Spleen (tissue), 11 donors: Measurements from ENCODE around the gene RHOC. TPM values are rescaled to one million over a fixed set of nuclear protein-coding genes. Genes with fewer than 3 reads are reported as not detected.
A peak's percentile ranks its signal among the peaks of the same experiment; 100 is the strongest.

Source experiments
- DNase-seq: peaks from one replicate; pipeline ENCODE4 v3.0.0-alpha.2; 2020
- H3K27ac ChIP-seq, 8 donors: fragments of 200-600 bp; sonication (generic) in 7 of 8; 1 replicate in 4 of 8; 2 replicates in 4 of 8; pipeline versions ENCODE4 v1.5.0 to v1.8.0; 2016 to 2021; ENCODE audit warnings: inconsistent platforms in 4 of 8, mild to moderate bottlenecking in 4 of 8, moderate library complexity in 1 of 8
- H3K27me3 ChIP-seq, 7 donors: fragments of 200-600 bp; sonication (generic) in 6 of 7; replicated peaks in 1 of 7; 1 replicate in 4 of 7; 2 replicates in 3 of 7; pipeline versions ENCODE4 v1.5.0 to v1.8.0; 2016 to 2021; ENCODE audit warnings: inconsistent platforms in 3 of 7, mild to moderate bottlenecking in 1 of 7
- H3K36me3 ChIP-seq, 6 donors: fragments of 200-600 bp; sonication (generic) in 5 of 6; 1 replicate in 4 of 6; 2 replicates in 2 of 6; pipeline versions ENCODE4 v1.5.0 to v1.8.0; 2016 to 2021; ENCODE audit warnings: inconsistent platforms in 2 of 6
- H3K4me1 ChIP-seq, 6 donors: fragments of 200-600 bp; sonication (generic) in 5 of 6; 1 replicate in 3 of 6; 2 replicates in 3 of 6; pipeline versions ENCODE4 v1.5.0 to v1.8.0; 2016 to 2021; ENCODE audit warnings: inconsistent platforms in 3 of 6
- H3K4me3 ChIP-seq, 8 donors: fragments of 200-600 bp; sonication (generic) in 7 of 8; 1 replicate in 4 of 8; 2 replicates in 4 of 8; pipeline versions ENCODE4 v1.5.0 to v1.8.0; 2016 to 2021; ENCODE audit warnings: inconsistent platforms in 4 of 8, mild to moderate bottlenecking in 4 of 8, moderate library complexity in 2 of 8
- H3K9me3 ChIP-seq, 8 donors: fragments of 200-600 bp; sonication (generic) in 7 of 8; 1 replicate in 4 of 8; 2 replicates in 4 of 8; pipeline versions ENCODE4 v1.5.0 to v1.8.0; 2016 to 2021; ENCODE audit warnings: inconsistent platforms in 4 of 8
- CTCF ChIP-seq, 11 experiments: fragments of 200-600 bp in 7 of 11; fragments of 450-650 bp in 4 of 11; sonication (generic) in 4 of 11; IDR thresholded peaks in 8 of 11; conservative IDR thresholded peaks in 3 of 11; 1 replicate in 7 of 11; 2 replicates in 4 of 11; pipeline versions ENCODE4 v1.4.0 to v1.8.0; 2016 to 2021; ENCODE audit warnings: antibody characterized with exemption in 11 of 11, inconsistent platforms in 4 of 11, mild to moderate bottlenecking in 1 of 11
- POLR2A ChIP-seq, 3 donors: fragments of 450-650 bp; IDR thresholded peaks; one replicate each; pipeline ENCODE4 v1.5.1; 2017; ENCODE audit warnings: antibody characterized with exemption in 3 of 3, mild to moderate bottlenecking in 1 of 3
- POLR2AphosphoS5 ChIP-seq, 3 donors: sonication (generic); formaldehyde crosslinking; IDR thresholded peaks; one replicate each; pipeline ENCODE4 v1.5.1; 2017; ENCODE audit warnings: antibody characterized with exemption in 3 of 3
- WGBS, 5 donors: extraction: QIAGEN DNeasy Blood & Tissue Kit in 3 of 5; methylation state at CpG; one replicate each; pipeline versions ENCODE4 v1.1.5 to v1.1.7; 2013 to 2018; 5-methylcytosine and 5-hydroxymethylcytosine counted together
- intact Hi-C: fragments of 100-400 bp; cut with DNase I; formaldehyde crosslinking; loops from one replicate; pipeline ENCODE4 v1.15.0; 2023; ENCODE audit warnings: low total_unique reads
- polyA plus RNA-seq, 3 donors: library from polyadenylated mRNA; stranded (reverse); fragments of 200-250 nt; gene quantifications; one replicate each; pipeline ENCODE4 v1.2.1, GENCODE V29; 2013
- total RNA-seq, 7 donors: library from RNA; depleted of rRNA in 3 of 7; stranded (reverse); fragments of >200 nt in 3 of 7; fragmentation: NEBNext Ultra II Directional in 4 of 7; extraction: Animal tissue kit (Norgen Biotek cat#: 25700) in 4 of 7; gene quantifications; one replicate each; pipeline versions ENCODE4 v1.1.0 to v1.2.1, GENCODE V29; 2016 to 2021
- donor health status: healthy with polysubstance abuse.
- donor health status: DM: no; HTN: no; CAD: no; lungs with moderate emphysema.
- donor health status: DM: no; HTN: no; CAD: no.
- donor health status: Bipolar disorder and iron deficiency.
- donor health status: healthy.
- donor health status: DM: no; HTN: no; CAD: no.
- donor health status: DM: yes; HTN: yes; CAD: no.

The RHOC gene
- total and polyA plus RNA-seq, 10 donors, result 120 to 323 (median 203) TPM

GRCh38 chr1:112687361-112687760, 19.6 kb downstream of the RHOC start:
- Histone ChIP-seq H3K4me3 (no peak overlapping the region), H3K4me1 (peaks cover 0 to 29% (median 7%) of the 10 kb centered on the region in 6 donors), H3K27ac (peak overlapping the region in 1 of 8 donors; percentile 21), H3K27me3 (no peaks in the 10 kb centered on the region), H3K36me3 (peaks cover 0 to 49% (median 25%) of the 10 kb centered on the region in 6 donors), H3K9me3 (no peaks in the 10 kb centered on the region)
- intact Hi-C loops, result no loop called here
- TF ChIP-seq POLR2A (IDR thresholded peaks at IDR 0.05) (no peak), CTCF (IDR thresholded peaks at IDR 0.05 in 8 of 11, conservative IDR thresholded peaks at IDR 0.05 in 3 of 11) (no peak), POLR2AphosphoS5 (IDR thresholded peaks at IDR 0.05) (no peak)
- WGBS, 5 donors, result 82 to 86% (median 82%) methylated on average over 4 of the region's 4 CpGs
- no peak for DNase-seq

DNA sequence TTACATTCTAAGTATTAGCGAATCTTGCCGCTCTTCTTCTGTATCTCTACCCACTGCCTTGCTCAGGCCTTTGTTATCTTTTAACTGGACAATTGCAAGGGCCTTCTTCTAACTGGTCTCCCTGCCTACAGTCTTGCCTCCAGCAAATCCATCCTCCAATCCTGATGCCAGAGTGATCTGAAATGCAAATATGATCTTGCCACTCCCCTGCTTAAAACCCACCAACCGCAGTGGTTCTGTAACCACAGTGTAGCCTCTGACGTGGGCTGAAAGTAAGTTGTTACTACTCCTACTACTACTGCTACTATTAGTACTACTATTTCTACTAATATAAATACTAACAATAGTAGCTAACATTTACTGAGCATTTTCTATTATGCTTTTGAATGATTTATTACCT, 20.1 kb downstream of the RHOC start:
- Histone ChIP-seq H3K27me3 (no peaks in the 10 kb centered on the region), H3K27ac (peak overlapping the region in 1 of 8 donors; percentile 21), H3K36me3 (peaks cover 0 to 44% (median 21%) of the 10 kb centered on the region in 6 donors), H3K9me3 (no peaks in the 10 kb centered on the region), H3K4me1 (peaks cover 0 to 29% (median 7%) of the 10 kb centered on the region in 6 donors), H3K4me3 (no peak overlapping the region)
- DNase-seq, result no peak
- intact Hi-C loops, result no loop called here
- TF ChIP-seq POLR2A (IDR thresholded peaks at IDR 0.05) (no peak), CTCF (IDR thresholded peaks at IDR 0.05 in 8 of 11, conservative IDR thresholded peaks at IDR 0.05 in 3 of 11) (no peak), POLR2AphosphoS5 (IDR thresholded peaks at IDR 0.05) (no peak)
- 81 to 90% (median 86%) methylated on average over 4 of the region's 4 CpGs for WGBS, 5 donors

- Histone ChIP-seq H3K27ac (no peak overlapping the region), H3K27me3 (no peaks in the 10 kb centered on the region), H3K4me1 (peaks cover 0 to 29% (median 7%) of the 10 kb centered on the region in 6 donors), H3K4me3 (no peak overlapping the region), H3K36me3 (peaks cover 0 to 39% (median 17%) of the 10 kb centered on the region in 6 donors), H3K9me3 (no peaks in the 10 kb centered on the region)
- 53 to 72% (median 64%) methylated on average over 3 of the region's 3 CpGs for WGBS, 5 donors
- TF ChIP-seq POLR2A (IDR thresholded peaks at IDR 0.05) (no peak), POLR2AphosphoS5 (IDR thresholded peaks at IDR 0.05) (no peak), CTCF (IDR thresholded peaks at IDR 0.05 in 8 of 11, conservative IDR thresholded peaks at IDR 0.05 in 3 of 11) (no peak)
- intact Hi-C loops, result no loop called here
- DNase-seq, result no peak
Measured at GRCh38 chr1:112686417-112686816, 20.5 kb downstream of the RHOC start.

GRCh38 chr1:112685913-112686312, 21.0 kb downstream of the RHOC start:
- peaks cover 0 to 29% (median 7%) of the 10 kb centered on the region in 6 donors for H3K4me1 ChIP-seq
- DNase-seq, result no peak
- H3K9me3 ChIP-seq, result no peaks in the 10 kb centered on the region
- no peak overlapping the region for H3K27ac ChIP-seq
- intact Hi-C loops, result no loop called here
- H3K36me3 ChIP-seq, result peaks cover 0 to 34% (median 13%) of the 10 kb centered on the region in 6 donors
- H3K4me3 ChIP-seq, result no peak overlapping the region
- WGBS, 5 donors, result 86 to 95% (median 94%) methylated on average over 4 to 5 of the region's 5 CpGs
- no peaks in the 10 kb centered on the region for H3K27me3 ChIP-seq
- no peak for TF ChIP-seq POLR2A (IDR thresholded peaks at IDR 0.05)
- no peak for TF ChIP-seq POLR2AphosphoS5 (IDR thresholded peaks at IDR 0.05)
- TF ChIP-seq CTCF (IDR thresholded peaks at IDR 0.05 in 8 of 11, conservative IDR thresholded peaks at IDR 0.05 in 3 of 11), result no peak
